ENCODE results near the gene RSPO4. TPM values are rescaled to one million over a fixed set of nuclear protein-coding genes. Genes with fewer than 3 reads are reported as not detected.

RSPO4 gene
- total and polyA plus RNA-seq, 2 donors (not counting 3 experiments of a cell fraction or from before 2014, with no cell fraction given), result not detected

Other genes starting within 250 kb of the RSPO4 start
- not detected in 2 replicates for gene SLC52A3, start 233.8 kb downstream of the RSPO4 start, total RNA-seq
- gene SLC52A3, start 233.8 kb downstream of the RSPO4 start, polyA plus RNA-seq, result not detected in 2 replicates
- 4.6 and 5.8 TPM in 2 replicates for gene FAM110A, start 168.6 kb downstream of the RSPO4 start, total RNA-seq
- 5.4 and 7.2 TPM in 2 replicates for gene FAM110A, start 168.6 kb downstream of the RSPO4 start, polyA plus RNA-seq
- gene ANGPT4, start 86.0 kb downstream of the RSPO4 start, total RNA-seq, result not detected in 2 replicates
- gene ANGPT4, start 86.0 kb downstream of the RSPO4 start, polyA plus RNA-seq, result not detected in 2 replicates
- gene PSMF1, start 116.3 kb upstream of the RSPO4 start, total RNA-seq, result 140 and 142 TPM in 2 replicates
- gene PSMF1, start 116.3 kb upstream of the RSPO4 start, polyA plus RNA-seq, result 166 and 354 TPM in 2 replicates
- 0.67 and 1.1 TPM in 2 replicates for gene TMEM74B, start 182.7 kb upstream of the RSPO4 start, total RNA-seq
- 0.26 and 0.54 TPM in 2 replicates for gene TMEM74B, start 182.7 kb upstream of the RSPO4 start, polyA plus RNA-seq
- not detected in 2 replicates for gene C20orf202, start 201.1 kb upstream of the RSPO4 start, total RNA-seq
- gene C20orf202, start 201.1 kb upstream of the RSPO4 start, polyA plus RNA-seq, result not detected in 2 replicates
- not detected in 2 replicates for gene RAD21L1, start 223.7 kb upstream of the RSPO4 start, total RNA-seq
- gene RAD21L1, start 223.7 kb upstream of the RSPO4 start, polyA plus RNA-seq, result 0.06 TPM in 1 of 2 replicates, not detected in the other